ENCODE measurements around the gene KLHL7. TPM values are rescaled to one million over a fixed set of nuclear protein-coding genes. Genes with fewer than 3 reads are reported as not detected.

Gene KLHL7
- total and polyA plus RNA-seq, 9 of the 15 experiments (the other 6 are each of a cell fraction or from before 2014, with no cell fraction given), result 4.2 to 63.1 (median 32.3) TPM

DNA sequence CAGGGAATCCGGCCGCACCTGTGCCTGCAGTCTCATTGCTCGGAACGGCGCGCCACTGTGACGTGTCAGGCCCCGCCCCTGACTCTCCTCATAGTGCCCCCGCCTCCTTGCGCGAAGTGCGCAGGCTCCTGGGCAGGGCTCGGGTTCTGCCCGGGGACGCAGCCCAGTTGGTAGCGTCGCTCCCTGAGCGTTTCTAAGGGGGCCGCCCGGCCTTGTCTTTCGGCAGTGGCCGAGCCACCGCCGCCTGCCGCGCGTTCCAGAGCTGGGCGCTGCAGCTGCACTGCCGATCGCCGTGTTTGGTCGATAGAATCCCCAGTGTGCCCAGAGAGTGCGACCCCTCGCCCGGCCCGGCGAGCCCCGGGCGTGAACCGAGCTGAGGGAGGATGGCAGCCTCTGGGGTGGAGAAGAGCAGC is at the start of gene KLHL7 (continued):
- peak; percentile 68; the same call in 1 of the 2 replicates for TF ChIP-seq MGA (IDR thresholded peaks at IDR 0.05)
- no peak for TF ChIP-seq PRMT5 (CRISPR knock-in tag; IDR thresholded peaks at IDR 0.05)
- peak; percentile 99 for TF ChIP-seq CREM (IDR thresholded peaks at IDR 0.05; ENCODE audit: low read depth)
- TF ChIP-seq, protein P1, sequence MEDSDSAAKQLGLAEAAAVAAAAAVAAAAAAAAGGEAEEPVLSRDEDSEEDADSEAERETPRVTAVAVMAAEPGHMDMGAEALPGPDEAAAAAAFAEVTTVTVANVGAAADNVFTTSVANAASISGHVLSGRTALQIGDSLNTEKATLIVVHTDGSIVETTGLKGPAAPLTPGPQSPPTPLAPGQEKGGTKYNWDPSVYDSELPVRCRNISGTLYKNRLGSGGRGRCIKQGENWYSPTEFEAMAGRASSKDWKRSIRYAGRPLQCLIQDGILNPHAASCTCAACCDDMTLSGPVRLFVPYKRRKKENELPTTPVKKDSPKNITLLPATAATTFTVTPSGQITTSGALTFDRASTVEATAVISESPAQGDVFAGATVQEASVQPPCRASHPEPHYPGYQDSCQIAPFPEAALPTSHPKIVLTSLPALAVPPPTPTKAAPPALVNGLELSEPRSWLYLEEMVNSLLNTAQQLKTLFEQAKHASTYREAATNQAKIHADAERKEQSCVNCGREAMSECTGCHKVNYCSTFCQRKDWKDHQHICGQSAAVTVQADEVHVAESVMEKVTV (CRISPR knock-in tag; IDR thresholded peaks at IDR 0.05), result no peak
- peak; percentile 35; the same call in 1 of the 2 replicates for TF ChIP-seq FOXK1 (CRISPR knock-in tag; IDR thresholded peaks at IDR 0.05; ENCODE audit: borderline replicate concordance)
- no peak for TF ChIP-seq SIRT6 (IDR thresholded peaks at IDR 0.05; ENCODE audit: low read depth, low read length)
- TF ChIP-seq, protein P2, sequence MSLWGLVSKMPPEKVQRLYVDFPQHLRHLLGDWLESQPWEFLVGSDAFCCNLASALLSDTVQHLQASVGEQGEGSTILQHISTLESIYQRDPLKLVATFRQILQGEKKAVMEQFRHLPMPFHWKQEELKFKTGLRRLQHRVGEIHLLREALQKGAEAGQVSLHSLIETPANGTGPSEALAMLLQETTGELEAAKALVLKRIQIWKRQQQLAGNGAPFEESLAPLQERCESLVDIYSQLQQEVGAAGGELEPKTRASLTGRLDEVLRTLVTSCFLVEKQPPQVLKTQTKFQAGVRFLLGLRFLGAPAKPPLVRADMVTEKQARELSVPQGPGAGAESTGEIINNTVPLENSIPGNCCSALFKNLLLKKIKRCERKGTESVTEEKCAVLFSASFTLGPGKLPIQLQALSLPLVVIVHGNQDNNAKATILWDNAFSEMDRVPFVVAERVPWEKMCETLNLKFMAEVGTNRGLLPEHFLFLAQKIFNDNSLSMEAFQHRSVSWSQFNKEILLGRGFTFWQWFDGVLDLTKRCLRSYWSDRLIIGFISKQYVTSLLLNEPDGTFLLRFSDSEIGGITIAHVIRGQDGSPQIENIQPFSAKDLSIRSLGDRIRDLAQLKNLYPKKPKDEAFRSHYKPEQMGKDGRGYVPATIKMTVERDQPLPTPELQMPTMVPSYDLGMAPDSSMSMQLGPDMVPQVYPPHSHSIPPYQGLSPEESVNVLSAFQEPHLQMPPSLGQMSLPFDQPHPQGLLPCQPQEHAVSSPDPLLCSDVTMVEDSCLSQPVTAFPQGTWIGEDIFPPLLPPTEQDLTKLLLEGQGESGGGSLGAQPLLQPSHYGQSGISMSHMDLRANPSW (CRISPR knock-in tag; IDR thresholded peaks at IDR 0.05), result no peak
- no peak for TF ChIP-seq HINFP (tag; conservative IDR thresholded peaks at IDR 0.05; ENCODE audit: low read depth)
- no peak for TF ChIP-seq CBX2 (IDR thresholded peaks at IDR 0.05; ENCODE audit: insufficient read depth, low read length, poor library complexity, severe bottlenecking)
- no peak for TF ChIP-seq PYGO2 (tag; IDR thresholded peaks at IDR 0.05)

Data from K562 (cell line).